DOHH2 (cell line): ENCODE measurements around the gene TEX51.

Experiments used
- H3F3A ChIP-seq: fragments of 200-600 bp; sonication (generic), shearing (Covaris generic); 2 replicates; pipeline ENCODE4 v1.6.0; 2016; ENCODE audit warnings: antibody characterized with exemption, mild to moderate bottlenecking; ENCODE audit not compliant: control insufficient read depth, insufficient read depth
- H3K27ac ChIP-seq: fragments of 200-600 bp; sonication (generic); 2 replicates; pipeline ENCODE4 v1.5.1; 2014; ENCODE audit warnings: low read depth, mild to moderate bottlenecking, low read length, moderate library complexity
- H3K27me3 ChIP-seq: fragments of 200-600 bp; sonication (generic); 2 replicates; pipeline ENCODE4 v1.6.1; 2014; ENCODE audit warnings: mild to moderate bottlenecking, low read length, mixed read lengths; ENCODE audit not compliant: control insufficient read depth
- H3K36me3 ChIP-seq: fragments of 200-600 bp; sonication (generic); 2 replicates; pipeline ENCODE4 v1.6.1; 2014; ENCODE audit warnings: mild to moderate bottlenecking, low read length, moderate library complexity, mixed read lengths; ENCODE audit not compliant: control insufficient read depth
- H3K4me1 ChIP-seq: fragments of 200-600 bp; sonication (generic); 2 replicates; pipeline ENCODE4 v1.6.1; 2014; ENCODE audit warnings: mild to moderate bottlenecking, low read length, mixed read lengths; ENCODE audit not compliant: control insufficient read depth
- H3K4me2 ChIP-seq: fragments of 200-600 bp; sonication (generic); 2 replicates; pipeline ENCODE4 v1.6.0; 2014; ENCODE audit warnings: mild to moderate bottlenecking, low read length, moderate library complexity
- H3K4me3 ChIP-seq: fragments of 200-600 bp; sonication (generic); 2 replicates; pipeline ENCODE4 v1.5.1; 2014; ENCODE audit warnings: mild to moderate bottlenecking, low read length, mixed read lengths
- H3K79me2 ChIP-seq: fragments of 200-600 bp; sonication (generic); 2 replicates; pipeline ENCODE4 v1.6.1; 2014; ENCODE audit warnings: mild to moderate bottlenecking, low read length, mixed read lengths; ENCODE audit not compliant: control insufficient read depth
- H3K9me2 ChIP-seq: fragments of 200-600 bp; sonication (generic); replicated peaks from 2 replicates; pipeline ENCODE4 v1.6.1; 2014; ENCODE audit warnings: mild to moderate bottlenecking, low read length, mixed read lengths; ENCODE audit not compliant: control insufficient read depth
- H3K9me3 ChIP-seq: fragments of 200-600 bp; sonication (generic); 2 replicates; pipeline ENCODE4 v1.6.1; 2014; ENCODE audit warnings: antibody characterized with exemption, low read length, mixed read lengths; ENCODE audit not compliant: control insufficient read depth, insufficient read depth
- H4K20me1 ChIP-seq: fragments of 200-600 bp; sonication (generic); 2 replicates; pipeline ENCODE4 v1.6.0; 2014; ENCODE audit warnings: low read depth, mild to moderate bottlenecking, antibody characterized with exemption, low read length, moderate library complexity; ENCODE audit not compliant: control insufficient read depth, insufficient read depth
- EZH2phosphoT487 ChIP-seq: fragments of 200-600 bp; sonication (generic); IDR thresholded peaks from 2 replicates; pipeline ENCODE4 v1.6.1; 2017; ENCODE audit warnings: borderline replicate concordance, mild to moderate bottlenecking, antibody characterized with exemption, low read length, moderate library complexity, mixed read lengths
- TF ChIP-seq, protein P1 (sequence below): fragments of 200-600 bp; sonication (generic); IDR thresholded peaks from one replicate; pipeline ENCODE4 v1.5.1; 2014; ENCODE audit warnings: antibody characterized with exemption, mild to moderate bottlenecking, low read depth, low read length; ENCODE audit not compliant: poor library complexity, severe bottlenecking

The TEX51 gene

DNA sequence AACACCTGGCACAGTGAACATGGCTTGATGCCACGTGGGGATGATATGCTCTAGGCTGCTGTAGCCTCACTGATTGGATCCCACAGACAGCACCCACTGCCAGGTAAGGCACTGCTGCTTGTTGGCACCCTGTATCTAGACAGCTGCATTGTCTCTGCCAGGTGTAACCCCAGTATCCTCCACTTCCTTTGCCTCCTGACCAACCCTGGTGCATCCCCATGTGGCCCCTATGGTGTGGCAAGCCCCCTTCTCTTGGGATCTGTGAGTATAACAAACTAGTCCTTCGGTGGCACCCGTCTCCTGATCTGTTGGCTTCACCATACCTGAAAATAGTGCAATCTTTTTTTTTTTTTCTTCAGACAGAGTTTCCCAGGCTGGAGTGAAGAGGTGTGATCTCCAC, 11.1 kb downstream of the TEX51 start:
- no peaks in the 10 kb centered on the region for H3F3A ChIP-seq
- no peaks in the 10 kb centered on the region for H3K9me2 ChIP-seq
- H4K20me1 ChIP-seq, result no peaks in the 10 kb centered on the region
- TF ChIP-seq EZH2phosphoT487, result no peak
- TF ChIP-seq, protein P1, sequence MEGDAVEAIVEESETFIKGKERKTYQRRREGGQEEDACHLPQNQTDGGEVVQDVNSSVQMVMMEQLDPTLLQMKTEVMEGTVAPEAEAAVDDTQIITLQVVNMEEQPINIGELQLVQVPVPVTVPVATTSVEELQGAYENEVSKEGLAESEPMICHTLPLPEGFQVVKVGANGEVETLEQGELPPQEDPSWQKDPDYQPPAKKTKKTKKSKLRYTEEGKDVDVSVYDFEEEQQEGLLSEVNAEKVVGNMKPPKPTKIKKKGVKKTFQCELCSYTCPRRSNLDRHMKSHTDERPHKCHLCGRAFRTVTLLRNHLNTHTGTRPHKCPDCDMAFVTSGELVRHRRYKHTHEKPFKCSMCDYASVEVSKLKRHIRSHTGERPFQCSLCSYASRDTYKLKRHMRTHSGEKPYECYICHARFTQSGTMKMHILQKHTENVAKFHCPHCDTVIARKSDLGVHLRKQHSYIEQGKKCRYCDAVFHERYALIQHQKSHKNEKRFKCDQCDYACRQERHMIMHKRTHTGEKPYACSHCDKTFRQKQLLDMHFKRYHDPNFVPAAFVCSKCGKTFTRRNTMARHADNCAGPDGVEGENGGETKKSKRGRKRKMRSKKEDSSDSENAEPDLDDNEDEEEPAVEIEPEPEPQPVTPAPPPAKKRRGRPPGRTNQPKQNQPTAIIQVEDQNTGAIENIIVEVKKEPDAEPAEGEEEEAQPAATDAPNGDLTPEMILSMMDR, result no peak
- peak overlapping the region; percentile 54; the same call in 1 of the 2 replicates for H3K4me2 ChIP-seq
- no peaks in the 10 kb centered on the region for H3K79me2 ChIP-seq
- H3K27ac ChIP-seq, result peak overlapping the region; percentile 76
- H3K4me1 ChIP-seq, result peaks cover 76% of the 10 kb centered on the region
- H3K27me3 ChIP-seq, result peaks cover 3% of the 10 kb centered on the region; the same call in 1 of the 2 replicates
- no peak overlapping the region for H3K4me3 ChIP-seq
- H3K9me3 ChIP-seq, result 0 out of 2 replicates have a peak, but pooled peaks cover 6% of the 10 kb centered on the region
- no peaks in the 10 kb centered on the region for H3K36me3 ChIP-seq

DNA sequence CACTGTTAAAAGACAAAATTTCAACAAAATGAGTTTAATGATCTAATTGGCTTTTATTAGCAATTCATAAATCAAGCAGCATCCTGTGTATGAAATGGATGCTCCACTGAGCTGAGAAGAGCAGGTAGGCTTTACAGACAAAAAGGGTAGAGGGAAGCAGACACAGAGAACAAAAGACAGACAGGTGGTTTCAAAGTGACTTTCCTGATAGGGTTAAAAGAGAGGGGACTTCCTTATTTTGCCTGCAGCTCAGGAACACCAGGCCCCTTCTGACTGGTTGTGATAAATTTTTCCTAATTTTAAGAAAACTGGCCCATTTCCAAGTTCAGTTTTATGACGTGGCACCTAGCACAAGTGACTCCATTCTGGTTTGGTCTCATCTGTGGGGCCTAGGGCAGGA, 11.9 kb downstream of the TEX51 start:
- H3K4me3 ChIP-seq, result peak overlapping the region; percentile 33
- no peaks in the 10 kb centered on the region for H3K9me2 ChIP-seq
- no peaks in the 10 kb centered on the region for H3F3A ChIP-seq

DNA sequence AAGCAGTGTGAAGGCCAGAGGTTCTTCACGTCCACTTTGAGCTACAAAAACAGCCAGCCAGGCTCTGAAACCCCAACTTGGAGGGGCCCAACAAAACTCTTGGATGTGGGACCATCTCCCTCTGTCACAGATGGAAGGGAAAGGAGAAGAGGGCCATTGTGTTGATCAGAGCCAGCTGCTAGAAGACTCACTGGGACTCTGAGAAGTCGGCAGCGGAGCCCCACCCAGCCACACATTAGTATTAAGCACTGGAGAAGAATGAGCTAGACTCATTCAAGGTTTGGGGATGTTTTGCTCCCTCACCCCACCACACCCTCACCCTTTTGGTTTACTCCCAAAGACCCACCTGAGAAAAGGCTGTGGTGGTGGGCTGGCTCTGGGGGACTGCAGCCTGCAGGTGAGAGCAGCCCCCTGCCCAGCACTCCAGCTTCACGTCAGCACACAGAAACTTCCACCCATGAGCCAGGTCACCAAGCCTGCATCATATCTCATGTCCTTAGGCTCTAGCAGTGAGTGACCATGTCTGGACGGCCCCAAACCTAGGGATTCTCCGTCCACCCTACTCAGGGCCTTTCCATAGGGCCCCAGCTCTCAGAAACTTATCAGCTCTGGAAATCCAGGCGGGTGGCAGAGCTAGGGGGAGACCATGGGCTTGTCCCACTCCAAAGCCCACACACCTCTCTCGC, 12.6 kb downstream of the TEX51 start:
- Histone ChIP-seq H3K36me3 (no peaks in the 10 kb centered on the region), H4K20me1 (no peaks in the 10 kb centered on the region), H3F3A (no peaks in the 10 kb centered on the region), H3K4me1 (peaks cover 61% of the 10 kb centered on the region), H3K27ac (peak overlapping the region; percentile 76), H3K4me2 (peak overlapping the region; percentile 54), H3K79me2 (no peaks in the 10 kb centered on the region), H3K27me3 (peaks cover 3% of the 10 kb centered on the region; the same call in 1 of the 2 replicates), H3K9me3 (0 out of 2 replicates have a peak, but pooled peaks cover 6% of the 10 kb centered on the region), H3K9me2 (no peaks in the 10 kb centered on the region), H3K4me3 (no peak overlapping the region)
- TF ChIP-seq EZH2phosphoT487, result no peak
- TF ChIP-seq, protein P1, result no peak

More for the DNA sequence above, 11.9 kb downstream of the TEX51 start:
- Histone ChIP-seq H3K27ac (peak overlapping the region; percentile 76), H3K4me2 (peak overlapping the region; percentile 54), H3K79me2 (no peaks in the 10 kb centered on the region), H4K20me1 (no peaks in the 10 kb centered on the region), H3K27me3 (peaks cover 3% of the 10 kb centered on the region; the same call in 1 of the 2 replicates), H3K36me3 (no peaks in the 10 kb centered on the region), H3K9me3 (0 out of 2 replicates have a peak, but pooled peaks cover 6% of the 10 kb centered on the region), H3K4me1 (peaks cover 67% of the 10 kb centered on the region)
- TF ChIP-seq EZH2phosphoT487, result no peak
- TF ChIP-seq, protein P1, result no peak
